ENCODE results near the gene FBXO42.

- TF ChIP-seq, protein P1, sequence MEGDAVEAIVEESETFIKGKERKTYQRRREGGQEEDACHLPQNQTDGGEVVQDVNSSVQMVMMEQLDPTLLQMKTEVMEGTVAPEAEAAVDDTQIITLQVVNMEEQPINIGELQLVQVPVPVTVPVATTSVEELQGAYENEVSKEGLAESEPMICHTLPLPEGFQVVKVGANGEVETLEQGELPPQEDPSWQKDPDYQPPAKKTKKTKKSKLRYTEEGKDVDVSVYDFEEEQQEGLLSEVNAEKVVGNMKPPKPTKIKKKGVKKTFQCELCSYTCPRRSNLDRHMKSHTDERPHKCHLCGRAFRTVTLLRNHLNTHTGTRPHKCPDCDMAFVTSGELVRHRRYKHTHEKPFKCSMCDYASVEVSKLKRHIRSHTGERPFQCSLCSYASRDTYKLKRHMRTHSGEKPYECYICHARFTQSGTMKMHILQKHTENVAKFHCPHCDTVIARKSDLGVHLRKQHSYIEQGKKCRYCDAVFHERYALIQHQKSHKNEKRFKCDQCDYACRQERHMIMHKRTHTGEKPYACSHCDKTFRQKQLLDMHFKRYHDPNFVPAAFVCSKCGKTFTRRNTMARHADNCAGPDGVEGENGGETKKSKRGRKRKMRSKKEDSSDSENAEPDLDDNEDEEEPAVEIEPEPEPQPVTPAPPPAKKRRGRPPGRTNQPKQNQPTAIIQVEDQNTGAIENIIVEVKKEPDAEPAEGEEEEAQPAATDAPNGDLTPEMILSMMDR (IDR thresholded peaks at IDR 0.05; ENCODE audit: low read length), result no peak
- TF ChIP-seq EZH2 (IDR thresholded peaks at IDR 0.05; ENCODE audit: borderline replicate concordance, low read length), result no peak
Measured at GRCh38 chr1:16286122-16286521, 66.2 kb downstream of the FBXO42 start.

Measured in OCI-LY1 (cell line).